ENCODE data around the gene CSTPP1.
"Not testable (repeated sequence)": the region's sequence is repeated elsewhere in the genome, so short reads cannot be mapped to it uniquely, and the experiment has no call there.

Gene CSTPP1

GRCh38 chr11:47185305-47186075, 248.9 kb downstream of the CSTPP1 start:
- peak in 1 of 2 donors; percentile 20 for DNase-seq

GRCh38 chr11:47186076-47186699, 249.6 kb downstream of the CSTPP1 start, which contains the start of gene PACSIN3:
Gene PACSIN3 (minus strand): TSS chr11:47186434. CDS start chr11:47182727, 3,707 bp downstream.
- peak; percentile 54 to 71 for DNase-seq

GRCh38 chr11:47186700-47187695, 250.4 kb downstream of the CSTPP1 start:
- DNase-seq = peak; percentile 53 to 70

GRCh38 chr11:47187723-47188122, 251.2 kb downstream of the CSTPP1 start:
- DNase-seq = no peak

- no peak for DNase-seq
Measured at GRCh38 chr11:47188259-47188658, 251.7 kb downstream of the CSTPP1 start.

- no peak for DNase-seq
Measured at GRCh38 chr11:47189100-47189834, 252.7 kb downstream of the CSTPP1 start.

- DNase-seq = not testable (repeated sequence)
Measured at GRCh38 chr11:47191137-47191536, 254.6 kb downstream of the CSTPP1 start.

GRCh38 chr11:47192111-47192510, 255.6 kb downstream of the CSTPP1 start:
- DNase-seq = no peak

GRCh38 chr11:47198161-47198560, 261.6 kb downstream of the CSTPP1 start:
- DNase-seq = not testable (repeated sequence)

- no peak for DNase-seq
Measured at GRCh38 chr11:47201015-47201414, 264.5 kb downstream of the CSTPP1 start.

- DNase-seq = no peak
Measured at GRCh38 chr11:47202576-47202975, 266.0 kb downstream of the CSTPP1 start.

GRCh38 chr11:47204637-47204989, 268.1 kb downstream of the CSTPP1 start:
- no peak for DNase-seq

GRCh38 chr11:47206577-47206976, 270.0 kb downstream of the CSTPP1 start:
- DNase-seq = not testable (repeated sequence)

GRCh38 chr11:47207459-47207858, 270.9 kb downstream of the CSTPP1 start:
- DNase-seq = no peak

- not testable (repeated sequence) for DNase-seq
Measured at GRCh38 chr11:47208008-47208552, 271.5 kb downstream of the CSTPP1 start.

- DNase-seq = no peak
Measured at GRCh38 chr11:47208628-47209027, 272.1 kb downstream of the CSTPP1 start.
